Measurements from ENCODE around the gene PAPSS1.

Gene PAPSS1

DNA sequence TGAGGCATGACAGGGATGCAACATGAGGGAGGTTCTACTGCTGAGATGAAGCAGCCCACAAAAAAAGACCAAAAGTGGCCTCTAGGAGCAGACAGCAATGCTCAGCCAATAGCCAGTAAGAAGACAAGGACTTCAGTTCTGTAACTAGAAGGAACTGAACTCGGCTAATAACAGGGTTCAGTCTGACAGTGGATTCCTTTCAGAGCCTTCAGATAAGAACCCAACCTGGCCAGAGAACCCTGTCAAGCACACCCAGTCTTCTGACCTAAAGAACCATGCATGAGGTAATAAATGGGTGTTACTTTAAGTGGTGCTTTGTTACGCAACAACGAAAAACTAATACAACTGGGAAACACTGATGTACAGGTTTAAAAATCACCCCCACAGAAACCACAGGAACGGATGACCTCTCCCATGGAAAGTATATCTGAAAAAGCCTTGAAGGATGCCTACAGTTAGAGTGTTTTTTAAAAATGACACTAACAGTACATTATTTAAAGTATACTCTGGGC lies 94.6 kb downstream of the PAPSS1 start:
- DNase-seq (ENCODE audit: low read depth) = no peak

- DNase-seq (ENCODE audit: low read depth) = no peak
Measured at GRCh38 chr4:107624024-107624423, 96.0 kb downstream of the PAPSS1 start.

- no peak for DNase-seq (ENCODE audit: low read depth)
Measured at GRCh38 chr4:107622006-107622405, 98.0 kb downstream of the PAPSS1 start.

DNA sequence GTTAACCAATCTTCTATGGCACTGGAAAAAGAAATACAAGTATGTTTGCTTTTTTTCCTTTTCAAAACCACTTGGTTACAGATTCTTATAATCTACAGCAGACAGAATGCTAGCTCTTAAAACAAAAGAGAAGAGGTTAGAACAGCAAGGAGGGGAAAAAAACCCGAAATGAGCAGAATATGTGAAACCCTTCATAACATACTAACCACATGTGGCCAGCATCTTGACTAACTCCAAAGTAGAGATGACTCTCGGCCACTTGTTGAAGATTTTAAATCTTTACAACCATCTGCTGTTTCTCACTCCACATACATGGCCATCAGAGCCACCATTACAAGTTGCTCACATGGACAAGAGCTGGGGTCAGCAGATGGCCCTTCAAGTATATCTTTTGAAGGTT lies 100.3 kb downstream of the PAPSS1 start:
- DNase-seq (ENCODE audit: low read depth) = no peak

- no peak for DNase-seq (ENCODE audit: low read depth)
Measured at GRCh38 chr4:107619066-107619465, 101.0 kb downstream of the PAPSS1 start.

DNA sequence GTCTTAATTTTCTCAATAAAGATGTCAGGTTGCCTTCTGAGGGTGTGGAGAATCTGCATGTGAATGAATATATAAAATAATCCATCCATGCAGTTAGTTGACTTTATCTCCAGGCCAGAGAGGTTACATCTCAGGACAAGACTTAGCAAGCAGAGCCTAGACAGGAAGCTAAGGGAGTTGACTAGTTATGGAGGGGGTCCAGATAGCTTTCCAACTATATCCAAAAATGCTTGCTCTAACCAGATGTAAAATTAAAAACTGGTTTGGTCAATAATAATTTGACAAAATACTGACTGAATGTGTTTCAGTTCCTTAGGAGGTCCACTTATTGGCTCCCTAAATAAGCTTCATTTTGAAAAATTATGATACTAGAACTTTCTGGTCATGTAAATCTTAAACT lies 101.4 kb downstream of the PAPSS1 start:
- no peak for DNase-seq (ENCODE audit: low read depth)

DNA sequence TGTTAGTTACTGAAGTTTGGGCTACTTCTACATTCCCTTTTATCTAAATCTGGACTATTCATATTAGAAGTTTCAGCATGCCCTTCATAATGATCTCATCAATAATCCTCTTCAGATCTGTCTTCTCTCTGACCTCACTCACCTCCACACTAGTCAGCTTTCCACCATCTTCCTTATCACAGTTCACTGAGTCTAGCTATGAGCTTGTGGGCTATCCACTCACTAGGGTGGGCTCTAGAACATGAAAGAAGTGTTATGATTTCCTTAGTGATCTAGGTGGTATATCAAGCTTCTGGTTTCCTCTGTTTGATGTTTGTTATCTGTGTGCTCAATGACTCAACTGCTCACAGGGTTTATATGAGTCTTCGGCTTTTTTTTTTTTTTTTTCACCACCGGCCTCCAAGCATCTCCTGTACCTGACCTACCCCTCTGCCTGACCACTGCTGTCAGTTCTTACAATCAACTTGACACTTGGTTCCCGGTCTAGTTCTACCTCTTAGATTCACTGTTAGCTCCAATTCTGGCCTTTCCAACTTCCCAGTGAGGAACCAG lies 103.1 kb downstream of the PAPSS1 start:
- DNase-seq (ENCODE audit: low read depth) = no peak

DNA sequence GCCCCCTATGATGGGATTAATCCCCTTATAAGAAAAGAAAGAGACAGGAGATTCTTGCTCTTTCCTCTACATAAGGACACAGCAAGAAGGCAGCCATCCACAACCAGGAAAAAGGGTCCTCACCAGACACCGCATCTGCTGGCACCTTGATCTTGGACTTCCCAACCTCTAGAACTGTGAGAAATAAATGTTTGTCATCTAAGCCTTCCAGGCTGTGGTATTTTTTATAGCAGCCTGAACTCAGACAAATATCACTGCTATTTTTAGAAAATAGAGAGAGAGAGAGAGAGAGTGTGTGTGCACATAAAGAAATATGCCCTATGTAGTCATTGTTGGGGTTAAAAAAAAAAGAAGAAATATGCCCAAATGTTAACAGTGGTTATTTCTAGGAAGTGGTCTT lies 104.2 kb downstream of the PAPSS1 start:
- DNase-seq (ENCODE audit: low read depth) = no peak

- no peak for DNase-seq (ENCODE audit: low read depth)
Measured at GRCh38 chr4:107603430-107603829, 116.6 kb downstream of the PAPSS1 start.

DNA sequence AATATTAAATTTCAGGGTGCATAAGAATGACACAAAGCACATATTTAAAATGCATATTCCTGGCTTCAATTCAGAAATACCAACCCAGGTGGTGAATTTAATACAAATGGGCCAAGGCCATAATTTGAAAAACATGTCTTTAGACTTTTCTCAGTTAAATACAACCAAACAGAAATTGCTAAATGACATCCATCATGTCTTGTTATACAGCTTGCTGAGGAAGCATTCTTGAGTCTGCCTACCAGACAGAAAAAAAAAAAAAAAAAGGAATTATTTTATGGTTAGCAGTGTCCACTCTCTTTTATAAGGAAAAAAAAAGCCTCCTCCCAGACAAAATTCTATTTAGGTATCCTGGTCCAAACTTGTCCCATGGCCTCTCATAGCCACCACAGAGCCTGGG lies 119.1 kb downstream of the PAPSS1 start:
- DNase-seq (ENCODE audit: low read depth) = no peak

DNA sequence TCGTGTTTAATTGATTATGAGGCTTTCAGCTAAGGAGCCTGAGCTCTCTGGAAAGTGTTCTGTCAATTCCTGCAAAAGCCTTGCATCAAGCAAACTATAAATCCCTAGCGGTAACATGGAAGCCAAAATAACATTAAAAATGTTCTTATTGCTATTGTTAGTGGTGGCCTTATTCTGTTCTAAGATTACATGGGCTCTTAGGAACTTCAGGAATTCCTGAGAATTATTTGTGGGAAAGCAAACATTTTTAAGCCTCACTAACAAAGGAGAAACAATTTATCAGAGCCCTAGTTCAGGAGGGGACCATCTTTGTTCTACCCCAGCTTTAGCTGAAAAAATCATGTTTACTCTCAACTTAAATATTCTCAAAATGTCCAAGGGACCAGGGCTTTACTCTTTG lies 119.6 kb downstream of the PAPSS1 start:
- no peak for DNase-seq (ENCODE audit: low read depth)

DNA sequence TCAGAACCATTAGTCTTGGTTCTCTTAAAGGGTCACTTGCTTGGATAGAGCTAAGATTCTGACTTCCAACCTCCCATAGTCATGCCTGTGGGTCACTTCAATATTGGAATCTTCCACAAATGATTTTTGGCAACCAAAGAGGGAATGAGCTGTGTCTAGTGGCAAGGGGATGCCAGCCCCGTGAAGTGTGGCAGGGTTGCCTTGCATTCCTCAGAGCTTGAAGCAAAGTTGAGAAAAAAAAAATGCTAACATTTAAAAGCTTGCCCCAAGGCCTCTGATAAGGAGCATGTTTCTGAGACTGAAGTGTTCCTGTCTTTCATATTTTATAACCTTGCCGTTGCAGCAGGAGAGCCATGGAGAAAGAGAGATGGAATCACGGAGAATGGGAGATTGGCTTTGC lies 120.2 kb downstream of the PAPSS1 start:
- DNase-seq (ENCODE audit: low read depth) = no peak

GRCh38 chr4:107593230-107593629 lies 126.8 kb downstream of the PAPSS1 start:
- no peak for DNase-seq (ENCODE audit: low read depth)

- no peak for DNase-seq (ENCODE audit: low read depth)
Measured at GRCh38 chr4:107592519-107592918, 127.5 kb downstream of the PAPSS1 start.

- DNase-seq (ENCODE audit: low read depth) = no peak
Measured at GRCh38 chr4:107589269-107589668, 130.8 kb downstream of the PAPSS1 start.

- DNase-seq (ENCODE audit: low read depth) = no peak
Measured at GRCh38 chr4:107586371-107586770, 133.7 kb downstream of the PAPSS1 start.

DNA sequence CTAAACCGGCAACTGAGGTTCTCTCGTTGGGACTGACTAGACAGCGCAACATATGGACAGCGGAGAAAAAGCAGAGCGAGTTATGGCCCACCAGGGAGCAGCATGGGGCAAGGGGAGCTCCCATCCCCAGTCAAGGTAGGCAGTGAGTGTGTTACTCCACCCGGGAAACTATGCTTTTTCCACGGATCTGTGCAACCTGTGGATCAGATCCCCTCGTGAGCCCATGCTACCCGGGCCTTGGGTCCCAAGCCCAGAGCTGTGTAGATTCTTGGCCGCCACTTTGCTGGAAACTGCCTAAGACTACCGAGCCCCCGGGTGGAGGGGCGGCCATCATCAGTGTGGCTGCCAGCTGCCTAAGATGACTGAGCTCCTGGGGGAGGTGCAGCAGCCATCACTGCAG lies 140.9 kb downstream of the PAPSS1 start:
- DNase-seq (ENCODE audit: low read depth) = no peak

GRCh38 chr4:107578321-107578720 lies 141.7 kb downstream of the PAPSS1 start:
- DNase-seq (ENCODE audit: low read depth) = no peak

DNA sequence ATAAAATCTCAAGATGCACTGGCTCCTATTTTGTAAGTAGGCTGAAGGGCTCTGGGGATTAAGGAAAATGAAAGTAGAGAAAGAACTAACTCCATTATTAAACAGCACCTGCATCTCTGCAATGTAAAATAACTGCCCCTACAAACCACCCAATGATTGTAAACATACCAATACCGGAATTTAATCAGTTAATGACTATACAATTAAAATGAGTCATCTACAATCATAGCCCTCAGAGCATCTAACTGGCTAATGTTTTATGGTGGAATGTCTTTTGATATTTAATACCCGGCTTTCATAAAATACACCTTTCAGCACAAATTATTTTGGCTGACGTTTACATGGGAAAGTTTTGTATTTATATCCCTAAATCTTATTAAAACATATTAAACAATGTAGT lies 142.3 kb downstream of the PAPSS1 start:
- DNase-seq (ENCODE audit: low read depth) = no peak

DNA sequence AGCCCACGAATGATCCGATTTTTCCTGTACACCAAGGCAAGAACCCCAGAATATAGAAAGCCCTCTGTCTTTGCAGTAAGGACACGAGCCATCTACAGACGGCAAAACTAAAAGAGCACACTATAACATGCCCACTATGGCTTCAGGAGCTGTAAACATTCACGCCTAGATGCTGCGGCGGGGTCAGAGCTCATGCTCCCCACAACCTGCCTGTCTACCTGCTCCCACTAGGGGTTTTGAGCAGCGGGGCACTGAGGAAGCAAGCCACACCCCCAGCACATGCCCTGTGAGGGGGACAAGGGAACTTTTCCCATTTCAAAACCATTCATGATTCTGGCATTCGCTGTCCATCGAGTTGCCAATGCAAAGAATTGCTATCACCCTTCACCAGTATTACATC lies 144.8 kb downstream of the PAPSS1 start:
- no peak for DNase-seq (ENCODE audit: low read depth)

GRCh38 chr4:107572281-107572680 lies 147.8 kb downstream of the PAPSS1 start:
- DNase-seq (ENCODE audit: low read depth) = no peak

- DNase-seq (ENCODE audit: low read depth) = no peak
Measured at GRCh38 chr4:107570952-107571351, 149.1 kb downstream of the PAPSS1 start.

DNA sequence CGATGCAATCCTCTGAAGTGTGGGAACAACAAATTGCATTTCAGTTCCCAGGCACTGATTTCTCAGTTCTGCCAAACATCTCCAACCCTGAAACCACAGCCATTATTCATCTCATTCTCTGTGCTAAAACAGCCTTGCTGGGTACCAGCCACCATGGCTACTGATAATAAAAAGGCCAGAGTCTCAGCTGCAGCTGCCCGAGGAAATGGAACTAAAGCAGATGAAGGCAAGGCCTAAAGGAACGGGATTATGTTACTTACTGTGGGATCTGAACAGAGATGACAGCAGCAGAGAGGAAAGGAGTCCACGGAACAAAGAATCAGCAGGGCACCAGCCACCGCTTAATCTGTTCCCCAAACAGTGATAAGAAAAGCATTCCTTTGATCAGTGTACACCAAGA lies 155.7 kb downstream of the PAPSS1 start:
- DNase-seq (ENCODE audit: low read depth) = no peak
